Thyroid gland (tissue), 4 donors: ENCODE data around the gene ZGPAT.

ENCODE experiments used
- POLR2A ChIP-seq, 2 donors: fragments of 450-650 bp; IDR thresholded peaks; one replicate each; pipeline ENCODE4 v1.6.1; 2017; ENCODE audit warnings: antibody characterized with exemption in 2 of 2, mild to moderate bottlenecking in 2 of 2, moderate library complexity in 1 of 2
- TF ChIP-seq, protein P1 (sequence below), 6 experiments: fragments of 200-600 bp in 3 of 6; fragments of 450-650 bp in 3 of 6; sonication (generic) in 3 of 6; IDR thresholded peaks; one replicate each; pipeline ENCODE4 v1.5.1; 2016 to 2019; ENCODE audit warnings: antibody characterized with exemption in 6 of 6, mild to moderate bottlenecking in 2 of 6, inconsistent platforms in 1 of 6, moderate library complexity in 1 of 6

GRCh38 chr20:63707558-63708300 is at the start of gene ZGPAT, which contains the start of gene ARFRP1:
- TF ChIP-seq, protein P1, sequence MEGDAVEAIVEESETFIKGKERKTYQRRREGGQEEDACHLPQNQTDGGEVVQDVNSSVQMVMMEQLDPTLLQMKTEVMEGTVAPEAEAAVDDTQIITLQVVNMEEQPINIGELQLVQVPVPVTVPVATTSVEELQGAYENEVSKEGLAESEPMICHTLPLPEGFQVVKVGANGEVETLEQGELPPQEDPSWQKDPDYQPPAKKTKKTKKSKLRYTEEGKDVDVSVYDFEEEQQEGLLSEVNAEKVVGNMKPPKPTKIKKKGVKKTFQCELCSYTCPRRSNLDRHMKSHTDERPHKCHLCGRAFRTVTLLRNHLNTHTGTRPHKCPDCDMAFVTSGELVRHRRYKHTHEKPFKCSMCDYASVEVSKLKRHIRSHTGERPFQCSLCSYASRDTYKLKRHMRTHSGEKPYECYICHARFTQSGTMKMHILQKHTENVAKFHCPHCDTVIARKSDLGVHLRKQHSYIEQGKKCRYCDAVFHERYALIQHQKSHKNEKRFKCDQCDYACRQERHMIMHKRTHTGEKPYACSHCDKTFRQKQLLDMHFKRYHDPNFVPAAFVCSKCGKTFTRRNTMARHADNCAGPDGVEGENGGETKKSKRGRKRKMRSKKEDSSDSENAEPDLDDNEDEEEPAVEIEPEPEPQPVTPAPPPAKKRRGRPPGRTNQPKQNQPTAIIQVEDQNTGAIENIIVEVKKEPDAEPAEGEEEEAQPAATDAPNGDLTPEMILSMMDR (IDR thresholded peaks at IDR 0.05): peak in 1 of 6 experiments; percentile 17
- TF ChIP-seq POLR2A (IDR thresholded peaks at IDR 0.05): peak in 1 of 2 donors; percentile 62
